ENCODE measurements around the gene AMELY. TPM values are rescaled to one million over a fixed set of nuclear protein-coding genes. Genes with fewer than 3 reads are reported as not detected.

Gene AMELY, protein sequence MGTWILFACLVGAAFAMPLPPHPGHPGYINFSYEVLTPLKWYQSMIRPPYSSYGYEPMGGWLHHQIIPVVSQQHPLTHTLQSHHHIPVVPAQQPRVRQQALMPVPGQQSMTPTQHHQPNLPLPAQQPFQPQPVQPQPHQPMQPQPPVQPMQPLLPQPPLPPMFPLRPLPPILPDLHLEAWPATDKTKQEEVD
- total RNA-seq: not detected in 2 replicates

DNA sequence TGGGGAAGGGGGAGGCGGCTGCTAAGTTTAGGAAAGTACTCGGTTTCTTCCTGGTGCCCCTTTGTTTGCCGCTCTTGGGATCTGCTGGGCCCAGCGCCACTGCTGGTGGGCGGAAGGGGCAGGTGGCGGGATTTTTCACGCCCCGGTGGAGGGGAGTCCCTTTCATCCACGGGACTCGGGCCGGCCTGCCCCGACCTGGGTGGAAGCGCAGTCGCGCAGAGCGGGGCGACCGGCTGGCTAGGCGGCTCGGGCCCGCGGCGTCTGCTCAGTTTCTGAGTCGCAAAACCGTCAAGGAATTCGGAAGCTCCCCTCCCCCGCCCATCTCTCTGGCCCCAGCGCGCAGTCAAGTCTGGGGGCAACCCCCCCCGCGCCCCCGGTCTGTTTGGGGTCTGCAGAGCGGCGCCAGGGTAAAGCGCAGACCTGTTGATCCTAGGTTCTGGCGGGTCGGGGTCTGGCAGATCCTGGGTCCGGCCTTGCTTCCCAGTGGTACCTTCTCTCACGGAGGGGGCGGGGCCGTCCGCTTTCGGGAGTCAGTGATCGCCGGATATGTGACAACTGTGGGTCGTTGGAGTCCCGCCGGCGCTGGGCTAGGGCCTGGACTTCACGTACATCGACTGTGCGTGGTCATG is at the start of gene AMELY:
AMELY (minus strand) TSS at position 500 of the 629 bp plus-strand sequence. CDS start 39,144 bp downstream, outside the sequence.

DNA sequence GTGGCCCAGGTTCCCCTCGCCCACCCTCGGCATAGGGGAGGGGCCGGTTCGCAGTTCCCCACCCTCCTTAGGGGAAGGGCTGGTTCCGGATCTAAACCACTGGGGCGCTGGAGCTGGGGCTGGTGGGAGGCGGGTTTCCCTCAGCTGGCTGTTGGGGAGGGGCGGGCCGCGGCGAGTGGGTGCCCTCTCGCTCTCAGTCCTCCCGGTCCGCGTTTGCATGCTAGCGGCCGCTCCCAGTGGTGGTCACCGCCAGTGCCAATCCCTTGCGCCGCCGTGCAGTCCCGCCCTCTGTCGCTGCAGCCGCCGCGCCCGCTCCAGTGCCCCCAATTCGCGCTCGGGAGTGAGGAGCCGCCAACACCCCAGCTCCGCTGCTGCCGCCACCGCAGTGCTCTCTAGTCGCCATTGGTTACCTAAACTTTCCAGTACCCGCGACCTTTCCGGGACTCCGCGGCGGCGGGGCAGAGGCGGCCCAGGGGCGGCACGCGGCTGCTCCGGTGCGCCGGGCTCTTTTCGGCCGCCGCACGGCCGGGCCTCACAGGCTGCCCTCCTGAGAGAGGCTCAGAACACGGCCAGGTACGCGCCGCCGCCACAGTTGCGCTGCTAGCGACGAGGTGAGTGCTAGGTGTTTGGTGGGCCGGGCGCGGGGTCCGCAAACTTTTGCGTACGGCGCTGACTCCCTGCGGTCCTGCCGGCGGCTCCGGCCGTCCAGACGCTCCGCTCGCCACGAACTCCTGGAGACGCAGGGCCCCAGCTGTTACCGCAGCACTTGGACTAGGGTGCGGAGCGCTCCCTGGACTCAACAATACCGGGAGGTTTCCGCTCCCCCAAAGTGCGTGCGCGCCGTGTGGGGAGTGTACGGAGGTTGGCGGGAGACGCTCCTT is 940 bp downstream of the AMELY start, which contains the start of gene TBL1Y:
TBL1Y (plus strand) TSS at position 326 of the 881 bp plus-strand sequence. CDS start 114,388 bp downstream, outside the sequence.

Other genes starting within 250 kb of the AMELY start
- gene TBL1Y, start 1.1 kb downstream of the AMELY start, total RNA-seq: not detected in 2 replicates

Data from regular cardiac myocyte (primary cell).